Type B pancreatic cell (in vitro differentiated cells): Measurements from ENCODE around the gene PACRG. TPM values are rescaled to one million over a fixed set of nuclear protein-coding genes. Genes with fewer than 3 reads are reported as not detected.

Experiments used
- DNase-seq: peaks from one replicate; pipeline ENCODE4 v3.0.0; 2021; ENCODE audit warnings: mixed read lengths; ENCODE audit not compliant: unreplicated experiment; ENCODE audit errors: extremely low spot score
- H3K27ac Mint-ChIP-seq: 2 replicates; pipeline ENCODE4 v1.8.0; 2021; ENCODE audit warnings: mild to moderate bottlenecking, mixed read lengths
- H3K27me3 Mint-ChIP-seq: 2 replicates; pipeline ENCODE4 v1.8.0; 2021; ENCODE audit warnings: mixed read lengths
- H3K36me3 Mint-ChIP-seq: 2 replicates; pipeline ENCODE4 v1.8.0; 2021; ENCODE audit warnings: mixed read lengths
- H3K4me1 Mint-ChIP-seq: one replicate; pipeline ENCODE4 v1.8.0; 2021; ENCODE audit warnings: mixed read lengths; ENCODE audit not compliant: unreplicated experiment
- H3K4me3 Mint-ChIP-seq: 2 replicates; pipeline ENCODE4 v1.8.0; 2021; ENCODE audit warnings: mild to moderate bottlenecking, mixed read lengths
- H3K9me3 Mint-ChIP-seq: 2 replicates; pipeline ENCODE4 v1.8.0; 2021; ENCODE audit warnings: mixed read lengths
- CTCF ChIP-seq: fragments of 200-600 bp; sonication (generic); conservative IDR thresholded peaks from 2 replicates; pipeline ENCODE4 v1.5.0; 2021; ENCODE audit warnings: antibody characterized with exemption, mild to moderate bottlenecking
- total RNA-seq: library from RNA; stranded (reverse); gene quantifications from 2 replicates; pipeline ENCODE4 v1.2.1, GENCODE V29; 2021; ENCODE audit warnings: low replicate concordance

The PACRG gene
- total RNA-seq, 1 donor from 2014 or later = 5.6 TPM

- Mint-ChIP-seq H3K36me3 (no peaks in the 10 kb centered on the region), H3K27me3 (no peaks in the 10 kb centered on the region), H3K9me3 (no peaks in the 10 kb centered on the region), H3K4me3 (no peak overlapping the region), H3K27ac (no peak overlapping the region), H3K4me1 (no peaks in the 10 kb centered on the region)
- no peak for TF ChIP-seq CTCF
- no peak for DNase-seq
Measured at GRCh38 chr6:163038317-163038716, 310.5 kb downstream of the PACRG start.

DNA sequence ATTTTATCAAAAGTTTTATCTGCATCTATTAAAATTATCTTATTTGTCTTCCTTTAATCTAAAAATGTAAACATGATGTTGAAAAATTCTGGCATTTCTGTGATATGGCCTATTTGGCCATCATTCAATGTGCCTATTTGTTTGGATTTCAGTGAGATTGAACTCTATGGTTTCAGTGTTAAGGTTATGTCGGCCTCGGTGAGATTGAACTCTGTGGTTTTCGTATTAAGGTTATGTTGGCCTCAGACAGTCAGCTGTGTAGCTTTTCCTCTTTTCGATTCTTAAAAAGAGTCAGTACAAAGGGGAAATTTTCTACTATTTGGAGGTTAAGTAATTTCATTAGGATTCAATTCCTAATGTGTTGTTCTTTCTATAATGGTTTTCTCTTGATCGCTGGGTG is 320.6 kb downstream of the PACRG start:
- Mint-ChIP-seq H3K27me3 (peaks cover 2% of the 10 kb centered on the region), H3K36me3 (no peaks in the 10 kb centered on the region), H3K4me3 (no peak overlapping the region), H3K4me1 (no peaks in the 10 kb centered on the region), H3K9me3 (no peaks in the 10 kb centered on the region), H3K27ac (no peak overlapping the region)
- no peak for TF ChIP-seq CTCF
- DNase-seq = no peak

DNA sequence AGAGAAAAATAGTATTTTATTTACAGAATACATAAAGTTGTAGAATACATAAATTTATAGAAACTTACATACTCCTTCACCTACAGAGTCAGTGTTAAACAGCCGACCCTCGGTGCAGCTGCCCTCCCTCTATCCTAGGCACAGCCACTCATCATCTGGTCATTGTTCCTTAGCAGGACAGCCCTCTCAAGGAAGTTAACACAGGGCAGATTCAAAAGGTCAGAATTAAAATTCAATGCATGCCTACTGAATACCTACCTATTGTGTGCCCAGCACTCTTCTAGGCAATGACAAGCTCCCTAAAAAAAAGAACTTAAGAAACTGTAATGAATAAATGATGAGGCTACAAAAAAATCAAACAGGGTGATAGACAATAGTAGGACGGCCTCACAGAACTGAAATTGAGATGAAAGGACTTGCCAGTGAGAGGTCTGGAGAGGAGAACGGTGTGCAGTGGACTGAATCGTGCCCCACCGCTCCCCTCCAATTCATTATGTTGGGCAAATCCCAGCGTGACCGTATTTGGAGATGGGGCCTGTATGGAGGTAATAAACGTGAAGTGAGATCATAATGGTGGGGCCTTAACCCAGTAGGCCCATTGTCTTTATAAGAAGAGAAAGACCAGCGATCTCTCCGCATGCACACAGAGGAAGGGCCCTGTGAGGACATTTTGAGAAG is 326.0 kb downstream of the PACRG start:
- no peaks in the 10 kb centered on the region for H3K36me3 Mint-ChIP-seq
- H3K4me3 Mint-ChIP-seq = no peak overlapping the region
- H3K9me3 Mint-ChIP-seq = peaks cover 10% of the 10 kb centered on the region
- H3K4me1 Mint-ChIP-seq = no peaks in the 10 kb centered on the region
- H3K27me3 Mint-ChIP-seq = no peaks in the 10 kb centered on the region
- TF ChIP-seq CTCF = no peak
- no peak overlapping the region for H3K27ac Mint-ChIP-seq
- DNase-seq = no peak

DNA sequence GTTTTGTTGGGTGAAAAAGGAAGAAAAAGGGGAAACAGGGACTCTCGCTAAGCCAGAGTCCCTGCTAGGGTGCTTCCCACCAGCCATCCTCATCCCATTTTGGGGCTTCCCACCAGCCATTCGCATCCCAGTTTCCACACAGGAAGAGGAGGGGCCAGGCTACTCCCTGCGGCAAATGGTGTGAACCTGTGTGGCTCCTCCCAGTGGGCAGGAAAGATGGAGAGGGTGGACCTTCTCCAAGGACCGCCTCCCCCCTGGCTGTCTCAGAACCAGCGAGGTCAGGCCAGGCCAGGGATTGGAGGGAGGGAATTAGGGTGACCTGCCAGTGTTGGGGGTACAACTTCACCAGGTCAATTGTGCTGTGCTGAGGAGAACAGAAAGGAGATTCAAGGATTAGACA is 326.9 kb downstream of the PACRG start:
- Mint-ChIP-seq H3K4me1 (no peaks in the 10 kb centered on the region), H3K36me3 (no peaks in the 10 kb centered on the region), H3K27me3 (no peaks in the 10 kb centered on the region), H3K27ac (no peak overlapping the region), H3K4me3 (no peak overlapping the region), H3K9me3 (peaks cover 10% of the 10 kb centered on the region)
- no peak for TF ChIP-seq CTCF
- no peak for DNase-seq

- no peaks in the 10 kb centered on the region for H3K36me3 Mint-ChIP-seq
Measured at GRCh38 chr6:163057260-163057659, 329.5 kb downstream of the PACRG start.

More at GRCh38 chr6:163057260-163057659, 329.5 kb downstream of the PACRG start:
- no peak for DNase-seq
- peaks cover 10% of the 10 kb centered on the region for H3K9me3 Mint-ChIP-seq
- H3K27ac Mint-ChIP-seq = no peak overlapping the region
- H3K4me3 Mint-ChIP-seq = no peak overlapping the region
- no peaks in the 10 kb centered on the region for H3K4me1 Mint-ChIP-seq
- TF ChIP-seq CTCF = no peak
- H3K27me3 Mint-ChIP-seq = no peaks in the 10 kb centered on the region
